Mucosa of descending colon (tissue), 3 donors: ENCODE results near the gene PRR5L. TPM values are rescaled to one million over a fixed set of nuclear protein-coding genes. Genes with fewer than 3 reads are reported as not detected.

Experiments used
- ATAC-seq: fragments of 200-7000 bp; cut with Tn5 transposase; one replicate; pipeline ENCODE4 v1.9.1; 2020; ENCODE audit warnings: mild to moderate bottlenecking, moderate library complexity
- DNase-seq, 3 donors: peaks; one replicate each; pipeline ENCODE4 v3.0.0-alpha.2; 2020
- H3K36me3 ChIP-seq: fragments of 200-600 bp; one replicate; pipeline ENCODE4 v1.8.0; 2021; ENCODE audit warnings: low read depth, mild to moderate bottlenecking
- H3K4me1 ChIP-seq: fragments of 200-600 bp; one replicate; pipeline ENCODE4 v1.8.0; 2021; ENCODE audit warnings: low read depth, mild to moderate bottlenecking
- H3K4me3 ChIP-seq: fragments of 200-600 bp; one replicate; pipeline ENCODE4 v1.8.0; 2021; ENCODE audit warnings: mild to moderate bottlenecking
- H3K9me3 ChIP-seq: fragments of 200-600 bp; one replicate; pipeline ENCODE4 v1.8.0; 2021; ENCODE audit warnings: mild to moderate bottlenecking
- CTCF ChIP-seq: fragments of 200-600 bp; IDR thresholded peaks from one replicate; pipeline ENCODE4 v1.8.0; 2022; ENCODE audit warnings: antibody characterized with exemption, mild to moderate bottlenecking
- intact Hi-C, 2 donors: fragments of 100-400 bp; cut with DNase I in 1 of 2; cut with micrococcal nuclease in 1 of 2; formaldehyde crosslinking; loops; one replicate each; pipeline versions ENCODE4 v1.11.0 to v1.11.1; 2022; cut with DNase I, micrococcal nuclease
- total RNA-seq, 3 donors: library from RNA; stranded (reverse); fragmentation: NEBNext Ultra II Directional in 2 of 3; extraction: Animal tissue kit (Norgen Biotek cat#: 25700) in 2 of 3; gene quantifications; one replicate each; pipeline versions ENCODE4 v1.2.1 to v1.2.4, GENCODE V29; 2021 to 2023
- donor health status: DM: no; HTN: no; CAD: no; lungs with moderate emphysema.
- donor health status: DM: no; HTN: no; CAD: no.
- donor health status: DM: no; HTN: yes; CAD: no.

Gene PRR5L
- total RNA-seq, 3 donors from 2014 or later: 138 to 250 (median 203) TPM

GRCh38 chr11:36400766-36401455, 104.8 kb downstream of the PRR5L start:
- no peak for TF ChIP-seq CTCF
- H3K36me3 ChIP-seq: peaks cover 12% of the 10 kb centered on the region
- intact Hi-C loops: no loop called here
- no peaks in the 10 kb centered on the region for H3K9me3 ChIP-seq
- ATAC-seq: no peak
- no peak overlapping the region for H3K4me3 ChIP-seq
- DNase-seq: peak in 1 of 3 donors; percentile 53
- H3K4me1 ChIP-seq: peaks cover 12% of the 10 kb centered on the region

GRCh38 chr11:36402568-36403170, 106.6 kb downstream of the PRR5L start:
- H3K36me3 ChIP-seq: peaks cover 13% of the 10 kb centered on the region
- ATAC-seq (no peak), DNase-seq (no peak)
- TF ChIP-seq CTCF: no peak
- H3K9me3 ChIP-seq: no peaks in the 10 kb centered on the region
- H3K4me3 ChIP-seq: no peak overlapping the region
- intact Hi-C loops: no loop called here
- peaks cover 12% of the 10 kb centered on the region for H3K4me1 ChIP-seq

GRCh38 chr11:36403661-36404060, 107.6 kb downstream of the PRR5L start:
- intact Hi-C loops: no loop called here
- Histone ChIP-seq H3K36me3 (peaks cover 19% of the 10 kb centered on the region), H3K9me3 (no peaks in the 10 kb centered on the region), H3K4me1 (peaks cover 12% of the 10 kb centered on the region), H3K4me3 (no peak overlapping the region)
- ATAC-seq (peak; percentile 71), DNase-seq (no peak)
- no peak for TF ChIP-seq CTCF

- H3K9me3 ChIP-seq: no peaks in the 10 kb centered on the region
- DNase-seq (no peak), ATAC-seq (no peak)
- H3K4me1 ChIP-seq: peaks cover 12% of the 10 kb centered on the region
- H3K36me3 ChIP-seq: peaks cover 19% of the 10 kb centered on the region
- intact Hi-C loops: no loop called here
- TF ChIP-seq CTCF: no peak
- no peak overlapping the region for H3K4me3 ChIP-seq
These were observed 108.7 kb downstream of the PRR5L start for GRCh38 chr11:36404831-36405230.

GRCh38 chr11:36405585-36406367, 109.7 kb downstream of the PRR5L start:
- intact Hi-C loops: no loop called here
- TF ChIP-seq CTCF: no peak
- Histone ChIP-seq H3K4me3 (no peak overlapping the region), H3K36me3 (peaks cover 19% of the 10 kb centered on the region), H3K9me3 (no peaks in the 10 kb centered on the region), H3K4me1 (peaks cover 12% of the 10 kb centered on the region)
- ATAC-seq: no peak
- DNase-seq: no peak
